ENCODE measurements around the gene EML4. TPM values are rescaled to one million over a fixed set of nuclear protein-coding genes. Genes with fewer than 3 reads are reported as not detected.

Gene EML4
- total and polyA plus RNA-seq, 9 of the 15 experiments (the other 6 are each of a cell fraction or from before 2014, with no cell fraction given) = 14.7 to 48.3 (median 36.5) TPM

- TF ChIP-seq ELF2 (CRISPR knock-in tag; IDR thresholded peaks at IDR 0.05) (no peak), NCOA6 (IDR thresholded peaks at IDR 0.05) (no peak), SLC30A9 (CRISPR knock-in tag; IDR thresholded peaks at IDR 0.05) (no peak), ZNF449 (CRISPR knock-in tag; IDR thresholded peaks at IDR 0.05) (no peak)
- H3K4me1 ChIP-seq (replicated peaks in 1 of 2; ENCODE audit: control insufficient read depth in 2 of 2, insufficient read depth in 2 of 2, low read length in 2 of 2) = no peaks in the 10 kb centered on the region
- H3K79me2 ChIP-seq (ENCODE audit: control insufficient read depth, insufficient read depth, low read length) = no peaks in the 10 kb centered on the region
- intact Hi-C loops (cut with micrococcal nuclease) (no loop called here), in situ Hi-C loops (cut with MboI) (no loop called here)
- ChIA-PET POLR2A (no interaction called here), CTCF (ENCODE audit: low intra/inter-chr PET ratio) (interaction anchor here (0.6 kb wide), 1 partner anchor 1895 kb away, joined by 3 read pairs; no protein-coding TSS in a partner anchor)
- H3K27ac ChIP-seq (ENCODE audit: extremely low read depth, low read depth, low read length) = no peak overlapping the region
- H3K27me3 ChIP-seq (ENCODE audit: control insufficient read depth in 2 of 2, insufficient read depth in 2 of 2, low read length in 2 of 2) = no peaks in the 10 kb centered on the region
- no peak overlapping the region for H2AFZ ChIP-seq (ENCODE audit: low read depth, low read length)
- no peak overlapping the region for H3K4me2 ChIP-seq (ENCODE audit: insufficient read depth, low read length)
- FAIRE-seq = no peak
- peaks cover 23% of the 10 kb centered on the region; the same call in 2 of the 3 replicates for H3K36me3 ChIP-seq (ENCODE audit: control insufficient read depth, insufficient read depth, low read length)
- H3K9ac ChIP-seq (ENCODE audit: insufficient read depth in 1 of 2, low read depth in 2 of 2, low read length in 2 of 2) = no peak overlapping the region
- no peaks in the 10 kb centered on the region for H4K20me1 ChIP-seq (replicated peaks; ENCODE audit: control insufficient read depth, insufficient read depth, low read length)
- DNase-seq (ENCODE audit: extremely low read depth in 1 of 4, low spot score in 3 of 4) = no peak
- H3K9me3 ChIP-seq (replicated peaks; ENCODE audit: control insufficient read depth, insufficient read depth, low read depth, low read length) = no peaks in the 10 kb centered on the region
- BruUV-seq (replicated peaks) = no TSS peak
- no peaks in the 10 kb centered on the region for H3K9me1 ChIP-seq (ENCODE audit: control insufficient read depth, insufficient read depth, low read length)
- H3K4me3 ChIP-seq = no peak overlapping the region
- ATAC-seq = no peak
Measured at GRCh38 chr2:42317945-42318344, 148.8 kb downstream of the EML4 start.

GRCh38 chr2:42319265-42319664, 150.1 kb downstream of the EML4 start:
- no peak overlapping the region for H2AFZ ChIP-seq (ENCODE audit: low read depth, low read length)
- H3K27ac ChIP-seq (ENCODE audit: extremely low read depth, low read depth, low read length) = no peak overlapping the region
- no peak overlapping the region for H3K9ac ChIP-seq (ENCODE audit: insufficient read depth in 1 of 2, low read depth in 2 of 2, low read length in 2 of 2)
- POLR2A ChIA-PET = no interaction called here
- FAIRE-seq = no peak
- no peak for ATAC-seq
- no peaks in the 10 kb centered on the region for H4K20me1 ChIP-seq (replicated peaks; ENCODE audit: control insufficient read depth, insufficient read depth, low read length)
- TF ChIP-seq C11orf30 (IDR thresholded peaks at IDR 0.05; ENCODE audit: low read depth) (no peak), PHF8 (IDR thresholded peaks at IDR 0.05; ENCODE audit: borderline replicate concordance, low read length) (no peak), NFE2 (IDR thresholded peaks at IDR 0.05; ENCODE audit: low read depth) (no peak), ERF (CRISPR knock-in tag; IDR thresholded peaks at IDR 0.05) (no peak), MAFG (tag; conservative IDR thresholded peaks at IDR 0.05) (no peak), ZBTB49 (CRISPR knock-in tag; IDR thresholded peaks at IDR 0.05; ENCODE audit: borderline replicate concordance) (no peak), ZBTB2 (IDR thresholded peaks at IDR 0.05) (no peak), CAMTA2 (CRISPR knock-in tag; conservative IDR thresholded peaks at IDR 0.05) (no peak)
- H3K4me2 ChIP-seq (ENCODE audit: insufficient read depth, low read length) = no peak overlapping the region
- in situ Hi-C loops (cut with MboI) (no loop called here), intact Hi-C loops (cut with micrococcal nuclease) (no loop called here)
- no peaks in the 10 kb centered on the region for H3K4me1 ChIP-seq (replicated peaks in 1 of 2; ENCODE audit: control insufficient read depth in 2 of 2, insufficient read depth in 2 of 2, low read length in 2 of 2)
- DNase-seq (ENCODE audit: extremely low read depth in 1 of 4, low spot score in 3 of 4) = no peak
- no peaks in the 10 kb centered on the region for H3K9me3 ChIP-seq (replicated peaks; ENCODE audit: control insufficient read depth, insufficient read depth, low read depth, low read length)
- 99% methylated on average over 5 of the region's 5 CpGs for WGBS (ENCODE audit: insufficient coverage, low coverage, missing lambda C conversion rate)
- CTCF ChIA-PET (ENCODE audit: low intra/inter-chr PET ratio) = no interaction called here
- H3K9me1 ChIP-seq (ENCODE audit: control insufficient read depth, insufficient read depth, low read length) = no peaks in the 10 kb centered on the region
- no peak overlapping the region for H3K4me3 ChIP-seq
- no TSS peak for BruUV-seq (replicated peaks)
- H3K27me3 ChIP-seq (ENCODE audit: control insufficient read depth in 2 of 2, insufficient read depth in 2 of 2, low read length in 2 of 2) = no peaks in the 10 kb centered on the region
- H3K79me2 ChIP-seq (ENCODE audit: control insufficient read depth, insufficient read depth, low read length) = no peaks in the 10 kb centered on the region
- H3K36me3 ChIP-seq (ENCODE audit: control insufficient read depth, insufficient read depth, low read length) = peaks cover 23% of the 10 kb centered on the region; the same call in 2 of the 3 replicates
